GM23248 (cell line): ENCODE data around the gene CDAN1. TPM values are rescaled to one million over a fixed set of nuclear protein-coding genes. Genes with fewer than 3 reads are reported as not detected.

Source experiments
- DNase-seq: peaks from one replicate; pipeline ENCODE4 v3.0.0-alpha.2; 2015
- H2AFZ ChIP-seq: fragments of 200-600 bp; sonication (generic); 2 replicates; pipeline ENCODE4 v1.6.1; 2016; ENCODE audit warnings: antibody characterized with exemption
- H3F3A ChIP-seq: fragments of 200-600 bp; sonication (generic); 2 replicates; pipeline ENCODE4 v1.6.1; 2016; ENCODE audit warnings: mild to moderate bottlenecking, antibody characterized with exemption, mixed run types; ENCODE audit not compliant: insufficient read depth
- H3K27ac ChIP-seq: fragments of 200-600 bp; sonication (generic); 2 replicates; pipeline ENCODE4 v1.5.1; 2016; ENCODE audit warnings: mild to moderate bottlenecking
- H3K27me3 ChIP-seq: fragments of 200-600 bp; sonication (generic); replicated peaks from 2 replicates; pipeline ENCODE4 v1.6.1; 2016; ENCODE audit warnings: mild to moderate bottlenecking; ENCODE audit not compliant: insufficient read depth
- H3K36me3 ChIP-seq: fragments of 200-600 bp; sonication (generic); 2 replicates; pipeline ENCODE4 v1.6.1; 2016; ENCODE audit warnings: low read depth, mild to moderate bottlenecking
- H3K4me1 ChIP-seq: fragments of 200-600 bp; sonication (generic); 2 replicates; pipeline ENCODE4 v1.6.1; 2016; ENCODE audit warnings: mild to moderate bottlenecking; ENCODE audit not compliant: insufficient read depth
- H3K4me2 ChIP-seq: fragments of 200-600 bp; sonication (generic); one replicate; pipeline ENCODE4 v1.6.1; 2016; ENCODE audit warnings: mild to moderate bottlenecking; ENCODE audit not compliant: unreplicated experiment
- H3K4me3 ChIP-seq: fragments of 200-600 bp; sonication (generic); 2 replicates; pipeline ENCODE4 v1.5.1; 2016; ENCODE audit warnings: mild to moderate bottlenecking
- H3K79me2 ChIP-seq: fragments of 200-600 bp; sonication (generic); 2 replicates; pipeline ENCODE4 v1.6.1; 2016; ENCODE audit warnings: mild to moderate bottlenecking; ENCODE audit not compliant: insufficient read depth
- H3K9ac ChIP-seq: fragments of 200-600 bp; sonication (generic); 2 replicates; pipeline ENCODE4 v1.6.1; 2016; ENCODE audit warnings: mild to moderate bottlenecking
- H3K9me2 ChIP-seq: fragments of 200-600 bp; sonication (generic); 2 replicates; pipeline ENCODE4 v1.6.1; 2016; ENCODE audit warnings: mixed run types, mild to moderate bottlenecking, moderate library complexity; ENCODE audit not compliant: insufficient read depth
- H3K9me3 ChIP-seq: fragments of 200-600 bp; sonication (generic); one replicate; pipeline ENCODE4 v1.6.1; 2017; ENCODE audit warnings: low read depth
- H4K20me1 ChIP-seq: fragments of 200-600 bp; sonication (generic); 2 replicates; pipeline ENCODE4 v1.6.0; 2016; ENCODE audit not compliant: insufficient read depth
- EZH2 ChIP-seq: fragments of 200-600 bp; sonication (generic); IDR thresholded peaks from 2 replicates; pipeline ENCODE4 v1.6.1; 2018; ENCODE audit warnings: antibody characterized with exemption, mild to moderate bottlenecking; ENCODE audit not compliant: insufficient read depth, poor library complexity, severe bottlenecking
- EZH2phosphoT487 ChIP-seq: fragments of 200-600 bp; sonication (generic); IDR thresholded peaks from 2 replicates; pipeline ENCODE4 v1.6.1; 2018; ENCODE audit warnings: antibody characterized with exemption, moderate library complexity, mild to moderate bottlenecking, low read depth; ENCODE audit not compliant: insufficient read depth
- WGBS, 2 experiments: methylation state at CpG; one replicate each; pipeline ENCODE4 v1.1.6; 2015 to 2017; ENCODE audit warnings: low lambda C conversion rate in 2 of 2, low coverage in 1 of 2; ENCODE audit errors: missing lambda C conversion rate in 2 of 2; 5-methylcytosine and 5-hydroxymethylcytosine counted together
- in situ Hi-C: fragments of 300-500 bp; cut with MboI; formaldehyde crosslinking; loops from 2 replicates; pipeline ENCODE4 v1.15.0; 2020
- polyA plus RNA-seq: library from polyadenylated mRNA; unstranded; fragments of >200 nt; fragmentation: Nextera tagmentation; extraction: Ambion mirVana; gene quantifications from 2 replicates; pipeline ENCODE4 v1.2.1, GENCODE V29; 2016
- total RNA-seq: library from RNA; depleted of rRNA; stranded (reverse); fragments of >200 nt; shearing (Covaris generic); gene quantifications from 2 replicates; pipeline ENCODE4 v1.2.3, GENCODE V29; 2014

CDAN1 gene
- total and polyA plus RNA-seq, 2 experiments from 2014 or later, result 5.3 to 13.0 TPM

DNA sequence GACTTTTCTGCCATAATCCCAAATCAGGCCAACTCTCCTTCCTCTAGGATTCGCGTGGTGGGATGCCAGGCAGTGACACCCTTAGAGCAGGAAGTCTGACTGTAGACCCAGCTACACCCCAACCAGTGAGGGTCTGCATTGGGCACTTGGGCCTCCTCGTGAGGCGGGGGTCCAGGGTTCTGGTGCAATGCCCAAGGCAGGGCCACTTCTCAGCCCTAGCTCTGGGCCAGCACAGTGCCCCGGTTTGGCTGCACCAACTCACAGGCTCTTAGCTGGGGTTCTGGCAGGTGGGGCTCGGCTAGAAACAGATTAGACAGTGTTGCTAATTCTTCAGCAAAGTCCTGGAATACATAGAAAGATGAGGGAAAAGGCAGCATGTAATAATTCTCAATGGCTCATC lies 12.7 kb downstream of the CDAN1 start:
- Histone ChIP-seq H3K4me2 (no peak overlapping the region), H3K27me3 (no peaks in the 10 kb centered on the region), H3K9ac (no peak overlapping the region), H3K4me1 (no peaks in the 10 kb centered on the region), H3K4me3 (no peak overlapping the region), H3K9me3 (no peaks in the 10 kb centered on the region), H3K79me2 (no peaks in the 10 kb centered on the region), H4K20me1 (no peaks in the 10 kb centered on the region), H3F3A (no peaks in the 10 kb centered on the region), H3K27ac (no peak overlapping the region), H2AFZ (no peak overlapping the region), H3K9me2 (no peaks in the 10 kb centered on the region), H3K36me3 (peaks cover 23% of the 10 kb centered on the region; the same call in 1 of the 2 replicates)
- no peak for DNase-seq
- in situ Hi-C loops, result no loop called here
- TF ChIP-seq EZH2phosphoT487 (no peak), EZH2 (no peak)
- 80 to 81% methylated on average over 6 of the region's 6 CpGs for WGBS, 2 experiments

DNA sequence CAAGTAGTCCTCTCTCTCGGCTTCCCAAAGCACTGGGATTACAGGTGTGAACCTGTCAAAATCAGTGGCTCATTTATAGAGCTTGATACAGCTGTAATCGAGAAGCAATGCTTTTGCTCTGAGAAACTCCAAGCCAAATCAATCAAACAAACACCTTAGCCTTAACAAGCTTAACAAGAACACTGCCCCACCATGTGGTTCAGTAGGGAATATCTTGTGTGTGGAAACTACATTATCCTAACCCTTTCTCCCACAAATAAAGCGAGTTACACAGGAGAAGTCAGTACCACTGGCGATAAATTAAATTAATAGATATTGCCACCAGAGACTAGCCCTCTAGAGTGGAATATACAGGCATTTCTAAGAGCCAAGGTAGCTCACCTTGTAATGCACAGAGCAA lies 13.9 kb downstream of the CDAN1 start:
- Histone ChIP-seq H3F3A (no peaks in the 10 kb centered on the region), H3K9me2 (no peaks in the 10 kb centered on the region), H3K27ac (no peak overlapping the region), H4K20me1 (no peaks in the 10 kb centered on the region), H3K9ac (no peak overlapping the region), H3K9me3 (no peaks in the 10 kb centered on the region), H3K4me3 (no peak overlapping the region), H3K4me2 (no peak overlapping the region), H3K79me2 (no peaks in the 10 kb centered on the region), H3K36me3 (peaks cover 23% of the 10 kb centered on the region; the same call in 1 of the 2 replicates), H3K27me3 (no peaks in the 10 kb centered on the region), H2AFZ (no peak overlapping the region), H3K4me1 (no peaks in the 10 kb centered on the region)
- 84 to 90% methylated on average over 4 of the region's 4 CpGs for WGBS, 2 experiments
- TF ChIP-seq EZH2, result no peak
- no peak for TF ChIP-seq EZH2phosphoT487
- DNase-seq, result peak; percentile 6
- in situ Hi-C loops, result no loop called here

GRCh38 chr15:42721916-42722315 lies 15.0 kb downstream of the CDAN1 start:
- no peak overlapping the region for H3K4me3 ChIP-seq
- in situ Hi-C loops, result no loop called here
- no peaks in the 10 kb centered on the region for H3K9me3 ChIP-seq
- no peak overlapping the region for H3K27ac ChIP-seq
- H3K4me1 ChIP-seq, result 0 out of 2 replicates have a peak, but pooled peaks cover 2% of the 10 kb centered on the region
- no peak for TF ChIP-seq EZH2
- TF ChIP-seq EZH2phosphoT487, result no peak
- peaks cover 17% of the 10 kb centered on the region; the same call in 1 of the 2 replicates for H3K36me3 ChIP-seq
- no peak overlapping the region for H2AFZ ChIP-seq
- H3K4me2 ChIP-seq, result no peak overlapping the region
- H3K79me2 ChIP-seq, result no peaks in the 10 kb centered on the region
- H4K20me1 ChIP-seq, result no peaks in the 10 kb centered on the region
- DNase-seq, result no peak
- H3F3A ChIP-seq, result no peaks in the 10 kb centered on the region
- WGBS, 2 experiments, result 50% methylated on average over 3 of the region's 3 CpGs
- H3K9me2 ChIP-seq, result no peaks in the 10 kb centered on the region
- H3K27me3 ChIP-seq, result no peaks in the 10 kb centered on the region
- no peak overlapping the region for H3K9ac ChIP-seq

GRCh38 chr15:42721016-42721415 lies 15.9 kb downstream of the CDAN1 start:
- 80 to 82% methylated on average over 6 of the region's 6 CpGs for WGBS, 2 experiments
- in situ Hi-C loops, result no loop called here
- no peak for TF ChIP-seq EZH2phosphoT487
- no peak for TF ChIP-seq EZH2

DNA sequence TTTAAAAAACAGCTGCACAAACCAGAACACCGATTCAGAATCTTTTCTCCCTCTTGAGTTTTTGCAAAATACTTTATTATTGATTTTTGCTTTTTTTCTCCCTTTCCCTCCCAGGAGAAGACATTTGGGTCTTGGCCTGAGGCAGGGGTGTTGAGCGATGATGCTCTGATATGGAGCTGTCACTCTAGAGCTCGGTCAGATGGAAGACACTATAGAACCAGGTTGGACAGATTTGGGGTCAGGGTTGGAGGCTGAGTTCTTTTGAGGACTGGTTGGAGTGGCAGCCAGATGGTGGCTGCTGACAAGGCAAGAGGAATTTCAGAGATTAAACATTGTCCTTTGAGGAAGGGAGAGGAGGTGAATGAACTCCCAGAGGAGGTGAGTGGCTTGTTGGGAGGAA lies 16.9 kb downstream of the CDAN1 start:
- Histone ChIP-seq H4K20me1 (no peaks in the 10 kb centered on the region), H3K9me3 (no peaks in the 10 kb centered on the region), H3K4me2 (no peak overlapping the region), H3K4me3 (no peak overlapping the region), H3K9ac (no peak overlapping the region), H3K79me2 (no peaks in the 10 kb centered on the region), H3K27ac (no peak overlapping the region), H3K36me3 (peaks cover 13% of the 10 kb centered on the region; the same call in 1 of the 2 replicates), H2AFZ (no peak overlapping the region), H3F3A (no peaks in the 10 kb centered on the region), H3K27me3 (no peaks in the 10 kb centered on the region), H3K9me2 (no peaks in the 10 kb centered on the region), H3K4me1 (0 out of 2 replicates have a peak, but pooled peaks cover 4% of the 10 kb centered on the region)
- no peak for DNase-seq
- TF ChIP-seq EZH2 (no peak), EZH2phosphoT487 (no peak)
- in situ Hi-C loops, result no loop called here
- WGBS, 2 experiments, result 96 to 100% methylated on average over 3 of the region's 3 CpGs

More at GRCh38 chr15:42721016-42721415, 15.9 kb downstream of the CDAN1 start:
- no peak overlapping the region for H2AFZ ChIP-seq
- H3K9me3 ChIP-seq, result no peaks in the 10 kb centered on the region
- no peak overlapping the region for H3K27ac ChIP-seq
- H3K79me2 ChIP-seq, result no peaks in the 10 kb centered on the region
- H3K4me2 ChIP-seq, result no peak overlapping the region
- H3K36me3 ChIP-seq, result peaks cover 13% of the 10 kb centered on the region; the same call in 1 of the 2 replicates
- no peaks in the 10 kb centered on the region for H3F3A ChIP-seq
- H4K20me1 ChIP-seq, result no peaks in the 10 kb centered on the region
- no peak overlapping the region for H3K9ac ChIP-seq
- H3K4me3 ChIP-seq, result no peak overlapping the region
- H3K27me3 ChIP-seq, result no peaks in the 10 kb centered on the region
- DNase-seq, result no peak
- H3K9me2 ChIP-seq, result no peaks in the 10 kb centered on the region
- H3K4me1 ChIP-seq, result 0 out of 2 replicates have a peak, but pooled peaks cover 4% of the 10 kb centered on the region
